Mucosa of descending colon (tissue), 3 donors: ENCODE data around the gene GFOD1. TPM values are rescaled to one million over a fixed set of nuclear protein-coding genes. Genes with fewer than 3 reads are reported as not detected.

ENCODE experiments used
- ATAC-seq: fragments of 200-7000 bp; cut with Tn5 transposase; one replicate; pipeline ENCODE4 v1.9.1; 2020; ENCODE audit warnings: mild to moderate bottlenecking, moderate library complexity
- DNase-seq, 3 donors: peaks; one replicate each; pipeline ENCODE4 v3.0.0-alpha.2; 2020
- H3K36me3 ChIP-seq: fragments of 200-600 bp; one replicate; pipeline ENCODE4 v1.8.0; 2021; ENCODE audit warnings: low read depth, mild to moderate bottlenecking
- H3K4me1 ChIP-seq: fragments of 200-600 bp; one replicate; pipeline ENCODE4 v1.8.0; 2021; ENCODE audit warnings: low read depth, mild to moderate bottlenecking
- H3K4me3 ChIP-seq: fragments of 200-600 bp; one replicate; pipeline ENCODE4 v1.8.0; 2021; ENCODE audit warnings: mild to moderate bottlenecking
- H3K9me3 ChIP-seq: fragments of 200-600 bp; one replicate; pipeline ENCODE4 v1.8.0; 2021; ENCODE audit warnings: mild to moderate bottlenecking
- intact Hi-C, 2 donors: fragments of 100-400 bp; cut with DNase I in 1 of 2; cut with micrococcal nuclease in 1 of 2; formaldehyde crosslinking; loops; one replicate each; pipeline versions ENCODE4 v1.11.0 to v1.11.1; 2022; cut with DNase I, micrococcal nuclease
- total RNA-seq, 3 donors: library from RNA; stranded (reverse); fragmentation: NEBNext Ultra II Directional in 2 of 3; extraction: Animal tissue kit (Norgen Biotek cat#: 25700) in 2 of 3; gene quantifications; one replicate each; pipeline versions ENCODE4 v1.2.1 to v1.2.4, GENCODE V29; 2021 to 2023
- TF ChIP-seq, protein P1 (sequence below): fragments of 200-600 bp; IDR thresholded peaks from one replicate; pipeline ENCODE4 v1.8.0; 2022; ENCODE audit warnings: antibody characterized with exemption, mild to moderate bottlenecking
- donor health status: DM: no; HTN: no; CAD: no; lungs with moderate emphysema.
- donor health status: DM: no; HTN: no; CAD: no.
- donor health status: DM: no; HTN: yes; CAD: no.

GFOD1 gene
- total RNA-seq, 3 donors from 2014 or later, result 10.4 to 22.4 (median 13.2) TPM

DNA sequence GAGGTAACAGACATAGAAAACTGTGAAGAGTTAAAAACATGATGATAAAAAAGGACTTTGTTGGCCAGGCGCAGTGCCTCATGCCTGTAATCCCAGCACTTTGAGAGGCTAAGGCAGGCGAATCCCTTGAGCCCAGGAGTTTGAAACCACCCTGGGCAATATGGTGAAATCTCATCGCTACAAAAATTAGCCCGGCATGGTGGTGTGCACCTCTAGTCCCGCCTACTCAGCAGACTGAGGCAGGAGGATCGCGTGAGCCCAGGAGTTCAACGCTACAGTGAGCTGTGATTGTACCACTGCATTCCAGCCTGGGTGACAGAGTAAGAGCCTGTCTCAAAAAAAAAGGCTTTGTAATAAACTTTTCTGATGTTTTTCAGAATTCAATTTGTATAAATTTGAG lies 60.1 kb downstream of the GFOD1 start:
- TF ChIP-seq, protein P1, sequence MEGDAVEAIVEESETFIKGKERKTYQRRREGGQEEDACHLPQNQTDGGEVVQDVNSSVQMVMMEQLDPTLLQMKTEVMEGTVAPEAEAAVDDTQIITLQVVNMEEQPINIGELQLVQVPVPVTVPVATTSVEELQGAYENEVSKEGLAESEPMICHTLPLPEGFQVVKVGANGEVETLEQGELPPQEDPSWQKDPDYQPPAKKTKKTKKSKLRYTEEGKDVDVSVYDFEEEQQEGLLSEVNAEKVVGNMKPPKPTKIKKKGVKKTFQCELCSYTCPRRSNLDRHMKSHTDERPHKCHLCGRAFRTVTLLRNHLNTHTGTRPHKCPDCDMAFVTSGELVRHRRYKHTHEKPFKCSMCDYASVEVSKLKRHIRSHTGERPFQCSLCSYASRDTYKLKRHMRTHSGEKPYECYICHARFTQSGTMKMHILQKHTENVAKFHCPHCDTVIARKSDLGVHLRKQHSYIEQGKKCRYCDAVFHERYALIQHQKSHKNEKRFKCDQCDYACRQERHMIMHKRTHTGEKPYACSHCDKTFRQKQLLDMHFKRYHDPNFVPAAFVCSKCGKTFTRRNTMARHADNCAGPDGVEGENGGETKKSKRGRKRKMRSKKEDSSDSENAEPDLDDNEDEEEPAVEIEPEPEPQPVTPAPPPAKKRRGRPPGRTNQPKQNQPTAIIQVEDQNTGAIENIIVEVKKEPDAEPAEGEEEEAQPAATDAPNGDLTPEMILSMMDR, result no peak
- ATAC-seq (no peak), DNase-seq (no peak)
- intact Hi-C loops, result no loop called here
- H3K4me3 ChIP-seq, result no peak overlapping the region
- no peaks in the 10 kb centered on the region for H3K4me1 ChIP-seq
- no peaks in the 10 kb centered on the region for H3K36me3 ChIP-seq
- H3K9me3 ChIP-seq, result no peaks in the 10 kb centered on the region

DNA sequence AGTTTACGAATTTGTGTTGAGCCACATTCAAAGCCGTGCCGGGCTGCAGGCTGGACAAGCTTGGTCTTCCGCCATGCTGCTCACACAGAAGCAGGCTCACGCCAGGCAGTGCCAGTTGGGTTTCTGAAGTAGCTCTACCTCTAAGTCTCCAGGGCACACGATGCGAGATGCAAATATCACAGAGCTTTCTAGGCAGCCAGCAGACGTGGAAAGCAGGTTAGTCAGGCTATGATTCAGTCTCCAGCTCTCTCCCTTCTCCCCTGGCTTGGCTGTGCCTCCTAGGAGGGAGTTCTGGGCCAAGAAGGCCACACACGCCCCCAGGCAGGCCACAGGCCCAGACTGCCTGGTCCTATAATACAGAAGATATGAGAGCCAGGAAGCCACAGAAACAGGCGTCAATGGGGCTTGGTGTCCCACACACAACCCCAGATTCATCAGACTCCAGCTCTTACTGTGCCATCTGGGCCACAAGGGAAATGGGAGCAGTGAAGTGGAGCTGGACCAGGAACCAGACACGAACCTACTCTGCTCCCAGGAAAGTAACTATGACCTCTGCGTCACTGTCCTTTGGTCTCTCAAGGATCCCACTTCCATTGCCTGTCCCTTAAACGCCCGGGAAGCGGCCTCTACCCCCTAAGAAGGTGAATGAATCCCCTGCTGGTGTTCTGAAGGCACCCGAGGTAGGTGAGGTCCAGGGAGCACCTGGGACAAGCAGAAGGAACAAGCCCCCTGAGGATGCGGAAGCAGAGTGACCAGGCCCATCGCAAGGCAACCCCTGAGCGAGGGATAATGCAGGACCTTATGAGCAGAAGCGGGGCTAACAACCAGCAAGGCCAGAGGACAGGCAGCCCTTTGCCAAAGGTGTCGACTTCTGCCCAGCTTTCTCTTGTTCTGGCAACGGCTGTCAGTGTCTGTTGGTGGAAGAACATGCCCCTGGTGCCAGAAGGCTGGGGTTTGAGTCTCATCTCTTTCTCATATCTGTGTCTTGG lies 61.2 kb downstream of the GFOD1 start:
- DNase-seq (no peak), ATAC-seq (no peak)
- Histone ChIP-seq H3K4me3 (no peak overlapping the region), H3K9me3 (no peaks in the 10 kb centered on the region), H3K36me3 (no peaks in the 10 kb centered on the region), H3K4me1 (no peaks in the 10 kb centered on the region)
- intact Hi-C loops, result no loop called here
- TF ChIP-seq, protein P1, result no peak

DNA sequence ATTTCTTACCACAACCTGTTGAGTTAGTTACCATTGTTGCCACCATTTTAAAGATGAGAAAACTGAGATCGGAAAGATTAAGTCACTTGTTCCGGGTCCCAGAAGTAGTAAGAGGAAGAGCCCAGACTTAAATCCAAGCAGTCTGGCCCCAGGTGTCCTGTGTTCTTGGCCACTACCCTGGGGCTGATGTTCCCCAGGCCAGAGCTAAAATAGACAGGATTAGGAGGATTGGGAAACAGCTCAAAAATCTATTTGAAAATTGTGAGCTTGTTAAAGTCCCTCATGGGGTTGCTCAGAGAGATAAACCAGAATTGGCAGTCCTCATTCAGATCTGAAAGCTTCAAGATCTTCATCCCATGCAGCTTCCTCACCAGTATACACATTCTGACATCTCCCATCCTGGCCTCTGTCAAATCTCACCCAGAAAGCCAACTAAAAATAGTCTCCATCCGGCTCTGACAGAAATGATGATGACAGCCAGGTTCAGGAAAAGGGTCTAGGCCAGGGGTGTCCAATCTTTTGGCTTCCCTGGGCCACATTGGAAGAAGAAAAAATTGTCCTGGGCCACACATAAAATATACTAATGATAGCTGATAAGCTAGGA lies 62.0 kb downstream of the GFOD1 start:
- no peak for ATAC-seq
- Histone ChIP-seq H3K4me3 (no peak overlapping the region), H3K4me1 (no peaks in the 10 kb centered on the region), H3K36me3 (no peaks in the 10 kb centered on the region), H3K9me3 (no peaks in the 10 kb centered on the region)
- no peak for DNase-seq
- TF ChIP-seq, protein P1, result no peak
- intact Hi-C loops, result no loop called here

DNA sequence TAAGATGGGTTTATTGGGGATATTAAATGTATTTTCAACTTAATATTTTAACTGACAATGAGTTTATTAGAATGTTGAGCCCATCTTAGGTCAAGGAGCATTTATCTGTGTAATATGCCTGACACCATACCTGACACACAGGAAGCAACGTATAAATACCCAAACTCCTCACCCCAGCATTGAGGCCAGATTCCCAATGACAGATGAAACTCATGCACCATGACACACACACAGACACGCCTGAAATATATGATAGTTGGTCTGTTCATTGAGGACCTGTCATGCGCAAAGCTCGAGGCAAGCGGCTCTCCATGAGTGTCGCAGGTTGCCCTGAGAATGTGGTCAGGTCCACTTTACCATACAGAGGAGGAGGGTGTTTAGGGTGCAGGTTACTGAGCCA lies 64.1 kb downstream of the GFOD1 start:
- ATAC-seq (no peak), DNase-seq (no peak)
- Histone ChIP-seq H3K9me3 (no peaks in the 10 kb centered on the region), H3K36me3 (no peaks in the 10 kb centered on the region), H3K4me1 (peaks cover 3% of the 10 kb centered on the region), H3K4me3 (no peak overlapping the region)
- intact Hi-C loops, result no loop called here
- TF ChIP-seq, protein P1, result no peak

DNA sequence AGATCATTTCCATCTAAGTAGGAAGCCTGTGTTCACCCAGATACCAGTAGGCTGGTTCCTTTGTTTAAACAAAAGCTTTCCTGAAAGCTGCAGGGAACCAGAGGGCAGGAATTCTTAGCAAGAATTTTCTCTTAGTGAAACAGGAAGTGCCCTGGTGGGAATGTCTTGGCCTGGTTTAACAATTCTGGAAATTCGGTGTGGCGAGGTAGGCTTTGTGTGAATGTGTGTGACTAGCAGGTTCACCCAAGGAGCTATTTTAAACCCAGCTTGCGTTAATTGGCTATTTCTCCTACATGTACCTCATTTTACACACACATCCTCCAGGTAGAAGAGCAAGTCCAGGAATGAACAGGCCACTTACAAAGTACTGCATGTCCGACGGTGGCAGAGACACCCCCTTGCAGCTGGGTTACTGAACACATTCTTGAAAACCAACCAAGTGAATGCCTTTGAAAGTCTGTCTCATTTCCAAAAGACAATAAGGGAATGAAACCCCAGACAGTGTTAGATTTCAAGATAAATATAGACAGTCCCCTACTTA lies 64.6 kb downstream of the GFOD1 start:
- intact Hi-C loops, result no loop called here
- no peak overlapping the region for H3K4me3 ChIP-seq
- ATAC-seq (no peak), DNase-seq (no peak)
- TF ChIP-seq, protein P1, result no peak
- no peaks in the 10 kb centered on the region for H3K36me3 ChIP-seq
- peaks cover 3% of the 10 kb centered on the region for H3K4me1 ChIP-seq
- H3K9me3 ChIP-seq, result no peaks in the 10 kb centered on the region
